B cell (primary cell): ENCODE data around the gene SRRM5.

Experiments used
- EZH2 ChIP-seq: IDR thresholded peaks from 2 replicates; pipeline ENCODE4 v1.6.1; 2012; ENCODE audit warnings: borderline replicate concordance, low read depth, mild to moderate bottlenecking, moderate library complexity, low read length; ENCODE audit not compliant: insufficient read depth, poor library complexity, severe bottlenecking
- TF ChIP-seq, protein P1 (sequence below): fragments of 200-600 bp; IDR thresholded peaks from one replicate; pipeline ENCODE4 v1.8.0; 2022; ENCODE audit warnings: antibody characterized with exemption, mild to moderate bottlenecking

DNA sequence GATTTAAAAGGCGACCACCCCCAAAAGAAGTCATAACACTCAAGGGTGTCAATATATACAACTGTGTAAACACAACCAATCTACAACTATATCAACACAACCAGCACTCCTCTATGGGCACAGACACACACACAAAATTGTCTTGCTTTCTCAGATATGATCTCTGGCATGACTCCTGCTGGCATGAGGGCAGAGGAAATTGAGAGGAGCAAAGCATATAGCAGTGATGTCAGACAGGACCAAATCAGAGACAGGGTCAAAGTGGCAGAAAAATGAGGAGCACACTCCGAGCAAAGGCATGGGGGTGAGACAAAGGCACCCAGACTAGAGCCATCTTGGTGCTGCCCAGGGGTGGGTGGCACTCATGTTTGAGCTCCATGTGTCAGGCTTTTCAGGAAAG lies 25.5 kb upstream of the SRRM5 start:
- TF ChIP-seq EZH2, result no peak
- TF ChIP-seq, protein P1, sequence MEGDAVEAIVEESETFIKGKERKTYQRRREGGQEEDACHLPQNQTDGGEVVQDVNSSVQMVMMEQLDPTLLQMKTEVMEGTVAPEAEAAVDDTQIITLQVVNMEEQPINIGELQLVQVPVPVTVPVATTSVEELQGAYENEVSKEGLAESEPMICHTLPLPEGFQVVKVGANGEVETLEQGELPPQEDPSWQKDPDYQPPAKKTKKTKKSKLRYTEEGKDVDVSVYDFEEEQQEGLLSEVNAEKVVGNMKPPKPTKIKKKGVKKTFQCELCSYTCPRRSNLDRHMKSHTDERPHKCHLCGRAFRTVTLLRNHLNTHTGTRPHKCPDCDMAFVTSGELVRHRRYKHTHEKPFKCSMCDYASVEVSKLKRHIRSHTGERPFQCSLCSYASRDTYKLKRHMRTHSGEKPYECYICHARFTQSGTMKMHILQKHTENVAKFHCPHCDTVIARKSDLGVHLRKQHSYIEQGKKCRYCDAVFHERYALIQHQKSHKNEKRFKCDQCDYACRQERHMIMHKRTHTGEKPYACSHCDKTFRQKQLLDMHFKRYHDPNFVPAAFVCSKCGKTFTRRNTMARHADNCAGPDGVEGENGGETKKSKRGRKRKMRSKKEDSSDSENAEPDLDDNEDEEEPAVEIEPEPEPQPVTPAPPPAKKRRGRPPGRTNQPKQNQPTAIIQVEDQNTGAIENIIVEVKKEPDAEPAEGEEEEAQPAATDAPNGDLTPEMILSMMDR, result no peak
